Measurements from ENCODE around the gene OR2A25. TPM values are rescaled to one million over a fixed set of nuclear protein-coding genes. Genes with fewer than 3 reads are reported as not detected.

Gene OR2A25
- total RNA-seq, 1 experiment from 2014 or later, result not detected

DNA sequence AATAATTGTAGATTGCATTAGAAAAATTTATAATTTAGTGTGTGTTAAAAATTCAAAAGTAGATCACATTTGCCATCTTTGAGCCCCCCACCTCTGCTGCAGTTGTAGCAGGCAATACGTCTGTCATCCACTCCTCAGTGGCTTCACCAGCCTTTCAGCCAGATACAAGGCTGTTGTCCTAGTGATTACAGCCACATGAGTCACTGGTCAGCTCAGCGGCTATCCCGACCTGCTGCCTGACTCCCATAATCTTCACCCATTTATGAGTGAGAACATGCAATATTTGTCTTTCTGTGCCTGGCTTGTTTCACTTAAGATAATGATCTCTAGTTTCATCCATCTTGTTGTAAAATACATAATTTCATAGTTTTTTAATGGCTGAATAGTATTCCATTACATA, 11.7 kb upstream of the OR2A25 start:
- DNase-seq (ENCODE audit: low spot score), result no peak
- in situ Hi-C loops (cut with HindIII; ENCODE audit: low sequenced_read_pairs), result no loop called here

DNA sequence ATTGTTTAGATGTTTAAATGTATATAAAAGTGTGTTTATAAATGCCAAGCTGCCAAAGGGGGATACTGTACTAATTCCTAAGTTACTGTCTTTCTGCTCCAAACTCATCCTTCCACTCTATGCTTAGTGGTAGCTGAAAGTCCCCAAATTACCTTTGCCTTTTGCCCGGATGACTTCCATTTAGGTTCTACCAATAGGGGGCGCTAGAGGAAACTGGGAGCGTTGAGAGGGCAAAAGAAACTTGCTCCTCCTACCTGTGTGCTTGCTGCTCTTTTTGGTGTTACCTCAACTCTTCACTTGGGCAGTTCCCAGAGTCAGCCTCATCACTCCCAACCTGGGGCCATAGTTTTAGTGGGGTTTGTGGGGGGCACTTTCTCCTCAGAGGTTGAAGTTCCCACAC, 5.9 kb upstream of the OR2A25 start:
- in situ Hi-C loops (cut with HindIII; ENCODE audit: low sequenced_read_pairs), result no loop called here
- no peak for DNase-seq (ENCODE audit: low spot score)

GRCh38 chr7:144069953-144070352, 342 bp downstream of the OR2A25 start:
- no peak for DNase-seq (ENCODE audit: low spot score)
- in situ Hi-C loops (cut with HindIII; ENCODE audit: low sequenced_read_pairs), result no loop called here

- in situ Hi-C loops (cut with HindIII; ENCODE audit: low sequenced_read_pairs), result no loop called here
- no peak for DNase-seq (ENCODE audit: low spot score)
These were observed 4.8 kb downstream of the OR2A25 start for GRCh38 chr7:144074374-144074773.

GRCh38 chr7:144085978-144086377, 16.4 kb downstream of the OR2A25 start, which contains the start of gene OR2A12:
TSS of gene OR2A12 (plus strand) at chr7:144086278. CDS start at chr7:144095108, 8,830 bp downstream.
- DNase-seq (ENCODE audit: low spot score), result no peak
- in situ Hi-C loops (cut with HindIII; ENCODE audit: low sequenced_read_pairs), result no loop called here

GRCh38 chr7:144086730-144087129, 17.1 kb downstream of the OR2A25 start:
- DNase-seq (ENCODE audit: low spot score), result no peak
- in situ Hi-C loops (cut with HindIII; ENCODE audit: low sequenced_read_pairs), result no loop called here

DNA sequence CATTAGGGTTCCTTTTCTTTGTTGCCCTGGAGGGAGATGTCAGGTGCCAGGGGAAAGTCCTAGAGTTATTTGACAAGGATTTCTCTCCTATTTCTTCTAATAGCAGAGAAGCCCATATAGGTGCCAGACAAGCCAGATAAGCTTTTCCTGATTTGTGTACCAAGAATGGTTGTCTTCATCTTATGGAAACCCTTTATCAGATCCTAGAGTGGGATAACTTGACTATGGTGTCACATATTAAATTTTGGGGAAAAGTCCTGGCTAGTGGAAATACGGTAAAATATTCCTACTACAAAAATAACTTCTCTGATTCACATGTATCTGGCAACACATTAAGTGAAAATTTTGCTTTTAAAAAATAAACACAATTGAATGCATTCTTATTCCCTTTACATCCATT, 17.6 kb downstream of the OR2A25 start:
- DNase-seq (ENCODE audit: low spot score), result no peak
- in situ Hi-C loops (cut with HindIII; ENCODE audit: low sequenced_read_pairs), result no loop called here

GRCh38 chr7:144090667-144091066, 21.1 kb downstream of the OR2A25 start:
- DNase-seq (ENCODE audit: low spot score), result no peak
- in situ Hi-C loops (cut with HindIII; ENCODE audit: low sequenced_read_pairs), result no loop called here

GRCh38 chr7:144098776-144099175, 29.2 kb downstream of the OR2A25 start:
- DNase-seq (ENCODE audit: low spot score), result no peak
- in situ Hi-C loops (cut with HindIII; ENCODE audit: low sequenced_read_pairs), result no loop called here

- in situ Hi-C loops (cut with HindIII; ENCODE audit: low sequenced_read_pairs), result no loop called here
- no peak for DNase-seq (ENCODE audit: low spot score)
These were observed 31.0 kb downstream of the OR2A25 start for GRCh38 chr7:144100607-144101006.

DNA sequence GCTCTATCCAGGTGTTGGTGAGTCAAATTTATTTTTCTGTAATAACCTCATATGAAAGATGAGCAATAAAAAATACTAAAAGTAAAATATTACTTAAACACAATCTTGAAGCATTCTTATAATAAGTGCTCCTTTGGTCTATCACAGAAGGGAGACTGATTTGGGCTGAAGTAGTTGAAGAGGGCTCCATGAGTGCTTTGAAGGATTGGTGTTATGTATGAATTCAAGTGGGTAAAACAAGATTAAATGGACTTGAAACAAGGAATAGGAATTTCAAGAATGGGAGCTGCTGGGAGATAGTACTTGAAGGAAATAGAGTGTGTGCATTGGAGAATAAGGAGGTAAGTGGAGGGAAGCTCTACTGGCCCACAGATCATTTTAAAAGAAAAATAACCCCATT, 32.4 kb downstream of the OR2A25 start:
- in situ Hi-C loops (cut with HindIII; ENCODE audit: low sequenced_read_pairs), result no loop called here
- no peak for DNase-seq (ENCODE audit: low spot score)

- in situ Hi-C loops (cut with HindIII; ENCODE audit: low sequenced_read_pairs), result no loop called here
These were observed 35.6 kb downstream of the OR2A25 start for GRCh38 chr7:144105211-144105610.

DNA sequence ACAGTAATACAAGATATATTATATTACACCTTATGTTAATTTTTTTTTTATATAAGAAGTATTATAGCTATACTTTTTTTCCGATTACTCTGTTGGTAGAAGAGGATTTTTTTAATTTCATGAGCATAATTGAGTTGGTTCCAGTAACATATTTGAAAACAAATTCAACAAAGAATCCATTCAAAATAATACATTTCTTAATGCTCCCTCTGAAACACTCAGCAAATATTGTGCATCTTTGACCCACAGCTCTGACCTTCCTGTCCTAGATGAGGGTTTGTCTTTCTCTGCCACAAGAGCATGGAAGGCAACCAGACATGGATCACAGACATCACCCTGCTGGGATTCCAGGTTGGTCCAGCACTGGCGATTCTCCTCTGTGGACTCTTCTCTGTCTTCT, 39.7 kb downstream of the OR2A25 start, which contains the start of gene OR2A2:
TSS of gene OR2A2 (plus strand) at position 301 of the 400 bp plus-strand sequence. CDS start at position 301, 0 bp downstream.
- in situ Hi-C loops (cut with HindIII; ENCODE audit: low sequenced_read_pairs), result no loop called here
- DNase-seq (ENCODE audit: low spot score), result no peak

More at GRCh38 chr7:144105211-144105610, 35.6 kb downstream of the OR2A25 start:
- no peak for DNase-seq (ENCODE audit: low spot score)

- no peak for DNase-seq (ENCODE audit: low spot score)
- in situ Hi-C loops (cut with HindIII; ENCODE audit: low sequenced_read_pairs), result no loop called here
These were observed 40.7 kb downstream of the OR2A25 start for GRCh38 chr7:144110272-144110671.

DNA sequence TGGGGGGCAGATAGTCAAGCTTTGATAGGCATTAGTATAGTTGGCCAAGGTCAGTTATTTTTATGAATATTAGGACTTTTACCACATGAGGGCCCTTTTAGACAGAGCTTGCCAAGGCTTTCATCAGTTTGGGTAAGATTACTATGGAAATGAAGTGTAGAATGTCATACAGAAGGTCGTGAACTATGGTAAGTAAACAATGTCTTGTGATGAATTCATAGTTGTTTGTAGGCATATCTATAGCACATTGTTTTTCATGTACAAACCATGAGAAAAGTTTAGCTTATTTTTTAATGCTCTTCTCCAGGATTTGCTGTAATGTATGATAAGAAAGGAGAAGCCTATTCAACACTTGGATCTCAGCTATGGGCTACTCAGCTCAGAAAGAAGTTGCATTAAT, 44.0 kb downstream of the OR2A25 start:
- in situ Hi-C loops (cut with HindIII; ENCODE audit: low sequenced_read_pairs), result no loop called here

DNA sequence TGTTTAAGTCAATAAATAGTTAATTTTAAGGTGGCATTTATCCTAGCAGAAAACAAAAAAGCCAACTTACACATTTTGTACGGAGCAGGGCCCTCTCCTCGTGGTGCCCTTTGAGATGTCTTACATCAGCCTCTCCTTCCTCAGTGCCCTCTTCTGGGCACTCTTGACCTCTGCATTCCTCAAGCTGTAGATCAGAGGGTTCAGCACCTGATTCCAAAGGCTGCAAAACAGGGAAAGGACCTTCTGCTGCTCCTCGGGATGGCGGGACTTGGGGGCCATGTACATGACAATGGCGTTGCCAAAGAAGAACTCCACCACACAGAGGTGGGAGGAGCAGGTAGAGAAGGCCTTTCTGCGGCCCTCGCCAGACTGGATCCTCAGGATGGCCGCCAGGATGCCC, 48.7 kb downstream of the OR2A25 start:
- no peak for DNase-seq (ENCODE audit: low spot score)
- in situ Hi-C loops (cut with HindIII; ENCODE audit: low sequenced_read_pairs), result no loop called here

More for the DNA sequence above, 44.0 kb downstream of the OR2A25 start:
- no peak for DNase-seq (ENCODE audit: low spot score)

DNA sequence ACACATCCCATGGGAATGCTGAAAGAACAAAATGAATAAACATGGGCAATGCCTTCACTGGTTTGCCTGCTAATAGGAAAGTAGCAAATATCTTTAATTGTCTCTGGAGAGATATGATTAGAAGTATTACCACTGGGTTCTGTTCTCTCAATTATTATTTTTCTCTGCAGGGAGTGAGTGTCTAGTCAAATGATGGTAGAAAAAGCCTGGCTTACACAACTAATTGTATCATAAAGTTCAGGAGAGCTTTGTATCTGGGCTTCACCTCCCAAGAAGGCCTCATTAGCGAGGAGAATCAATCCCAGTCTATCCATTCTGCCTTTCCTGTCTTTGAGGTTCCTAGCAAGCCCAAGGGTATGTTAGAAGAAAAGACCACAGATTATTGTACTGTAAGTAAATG, 53.3 kb downstream of the OR2A25 start, which contains the start of gene OR2A14:
TSS of gene OR2A14 (plus strand) at position 301 of the 400 bp plus-strand sequence. CDS start 5,937 bp downstream, outside the sequence.
- in situ Hi-C loops (cut with HindIII; ENCODE audit: low sequenced_read_pairs), result no loop called here
- no peak for DNase-seq (ENCODE audit: low spot score)

Other genes with a start within 250 kb of the OR2A25 start
- 32.3 and 33.7 TPM in 2 replicates for gene TCAF1, start 167.6 kb upstream of the OR2A25 start, total RNA-seq (2014; rRNA removed; shearing (Covaris generic))
- gene OR2F2, start 134.6 kb upstream of the OR2A25 start, total RNA-seq (2014; rRNA removed; shearing (Covaris generic)), result not detected in 2 replicates
- not detected in 2 replicates for gene OR2F1, start 115.0 kb upstream of the OR2A25 start, total RNA-seq (2014; rRNA removed; shearing (Covaris generic))
- gene OR6B1, start 69.5 kb upstream of the OR2A25 start, total RNA-seq (2014; rRNA removed; shearing (Covaris generic)), result not detected in 2 replicates
- not detected in 2 replicates for gene OR2A5, start 20.9 kb upstream of the OR2A25 start, total RNA-seq (2014; rRNA removed; shearing (Covaris generic))
- gene OR2A12, start 16.5 kb downstream of the OR2A25 start, total RNA-seq (2014; rRNA removed; shearing (Covaris generic)), result not detected in 2 replicates
- gene OR2A2, start 39.8 kb downstream of the OR2A25 start, total RNA-seq (2014; rRNA removed; shearing (Covaris generic)), result not detected in 2 replicates
- not detected in 2 replicates for gene OR2A14, start 53.4 kb downstream of the OR2A25 start, total RNA-seq (2014; rRNA removed; shearing (Covaris generic))
- gene CTAGE4, start 113.7 kb downstream of the OR2A25 start, total RNA-seq (2014; rRNA removed; shearing (Covaris generic)), result not detected in 2 replicates
- gene ARHGEF35, start 126.0 kb downstream of the OR2A25 start, total RNA-seq (2014; rRNA removed; shearing (Covaris generic)), result not detected in 2 replicates
- gene OR2A42, start 169.8 kb downstream of the OR2A25 start, total RNA-seq (2014; rRNA removed; shearing (Covaris generic)), result not detected in 2 replicates
- not detected in 2 replicates for gene OR2A7, start 195.0 kb downstream of the OR2A25 start, total RNA-seq (2014; rRNA removed; shearing (Covaris generic))
- gene CTAGE8, start 199.5 kb downstream of the OR2A25 start, total RNA-seq (2014; rRNA removed; shearing (Covaris generic)), result not detected in 2 replicates
- not detected in 2 replicates for gene OR2A1, start 242.6 kb downstream of the OR2A25 start, total RNA-seq (2014; rRNA removed; shearing (Covaris generic))